HL-60 (cell line): ENCODE results near the gene SIDT2.
A peak's percentile ranks its signal among the peaks of the same experiment; 100 is the strongest.

ENCODE experiments used
- DNase-seq, 2 experiments: peaks; one replicate each; pipeline ENCODE4 v3.0.0-alpha.2; 2010 to 2020; ENCODE audit warnings: low read depth in 1 of 2, low spot score in 1 of 2
- H3K27ac ChIP-seq: fragments of 250-450 bp; sonication (Bioruptor Pico); replicated peaks from 2 replicates; pipeline ENCODE4 v1.5.1; 2020; ENCODE audit warnings: mild to moderate bottlenecking, moderate library complexity
- H3K27me3 ChIP-seq: fragments of 250-450 bp; sonication (Bioruptor Pico); 2 replicates; pipeline ENCODE4 v1.5.1; 2021; ENCODE audit warnings: mild to moderate bottlenecking, moderate library complexity; ENCODE audit not compliant: insufficient read depth, poor library complexity, severe bottlenecking
- H3K4me3 ChIP-seq: replicated peaks from 2 replicates; pipeline ENCODE4 v1.5.1; 2011; ENCODE audit warnings: mild to moderate bottlenecking, control low read depth, low read length; ENCODE audit not compliant: insufficient read depth
- GABPA ChIP-seq: IDR thresholded peaks from 2 replicates; pipeline ENCODE4 v1.6.1; 2012; ENCODE audit warnings: low read depth
- POLR2AphosphoS5 ChIP-seq: IDR thresholded peaks from 2 replicates; pipeline ENCODE4 v1.6.1; 2012; ENCODE audit warnings: low read depth
- SPI1 ChIP-seq: IDR thresholded peaks from 2 replicates; pipeline ENCODE4 v1.6.1; 2012; ENCODE audit warnings: low read depth, mild to moderate bottlenecking, borderline replicate concordance
- TF ChIP-seq, protein P1 (sequence below): IDR thresholded peaks from one replicate; pipeline ENCODE4 v1.5.1; 2011; ENCODE audit warnings: low read length, control low read depth, inconsistent platforms; ENCODE audit not compliant: insufficient read depth
- TF ChIP-seq, protein P2 (sequence below): IDR thresholded peaks from 2 replicates; pipeline ENCODE4 v1.6.1; 2012; ENCODE audit warnings: low read depth; ENCODE audit not compliant: insufficient replicate concordance

The SIDT2 gene

DNA sequence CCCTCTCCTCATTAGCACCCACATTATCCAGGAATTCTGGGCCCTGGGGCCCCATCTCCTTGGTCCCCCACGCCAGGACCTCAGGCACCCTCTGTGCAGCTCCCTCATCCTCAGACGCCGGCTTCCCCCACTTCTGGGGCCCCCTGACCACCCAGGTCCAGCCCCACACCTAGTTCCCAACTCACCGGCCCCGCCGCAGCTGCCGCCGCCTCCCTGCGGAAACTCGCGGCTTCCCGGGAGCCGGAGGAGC, 53.2 kb downstream of the SIDT2 start, which contains the start of gene PCSK7:
Gene PCSK7, minus strand, starts transcription at position 232 of the 250 bp plus-strand sequence. CDS start 2,229 bp downstream, outside the sequence.
- peak in 1 of 2 experiments; percentile 54 for DNase-seq
- TF ChIP-seq GABPA (0 out of 2 replicates have a peak, but pooled peaks have one; percentile 70), POLR2AphosphoS5 (no peak)
- Histone ChIP-seq H3K27me3 (no peaks in the 10 kb centered on the region), H3K27ac (peak within 1 kb of the TSS; percentile 88), H3K4me3 (peak within 1 kb of the TSS; percentile 98)

DNA sequence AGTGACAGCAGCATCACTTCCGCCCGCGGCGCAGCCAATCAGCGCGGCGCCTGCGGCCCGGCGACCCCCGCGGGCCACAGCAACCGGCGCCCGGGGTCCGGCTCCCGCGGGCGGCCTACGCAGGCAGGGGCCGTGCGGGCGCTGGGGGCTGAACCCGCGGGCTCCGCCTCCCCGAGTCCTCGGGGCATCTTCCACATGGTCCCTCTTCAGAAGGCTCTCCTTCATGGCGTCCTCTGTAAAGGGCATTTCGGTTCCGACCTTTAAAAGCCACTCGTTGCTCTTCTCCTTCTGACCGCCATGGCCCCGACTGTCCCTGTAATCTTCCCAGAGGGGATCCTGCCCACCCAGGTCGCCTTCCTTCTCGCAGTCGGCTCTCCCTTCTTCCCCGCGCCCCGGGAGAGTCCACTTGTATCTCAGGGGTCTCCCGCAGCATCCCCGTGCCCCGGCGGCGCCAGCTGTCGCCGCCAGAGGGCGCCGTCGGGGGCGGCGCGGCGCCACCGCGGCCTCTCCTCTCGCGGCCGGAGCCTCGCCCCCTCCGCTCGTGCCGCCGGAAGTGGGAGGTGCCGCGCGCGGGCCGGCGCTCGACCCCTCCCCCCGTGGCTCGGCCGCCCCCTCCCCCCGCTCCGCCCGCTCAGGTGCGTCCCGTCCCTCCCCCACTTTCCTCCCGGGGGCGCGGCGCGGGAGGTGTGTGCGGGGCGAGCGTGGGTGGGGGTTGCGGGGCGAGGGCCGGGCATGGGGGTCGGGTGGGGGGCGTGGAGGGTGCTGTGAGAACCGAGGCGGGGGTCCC, 53.7 kb downstream of the SIDT2 start, which contains the start of gene RNF214:
Gene RNF214, plus strand, starts transcription at position 580 of the 787 bp plus-strand sequence. CDS start 1,602 bp downstream, outside the sequence.
- TF ChIP-seq, protein P1, sequence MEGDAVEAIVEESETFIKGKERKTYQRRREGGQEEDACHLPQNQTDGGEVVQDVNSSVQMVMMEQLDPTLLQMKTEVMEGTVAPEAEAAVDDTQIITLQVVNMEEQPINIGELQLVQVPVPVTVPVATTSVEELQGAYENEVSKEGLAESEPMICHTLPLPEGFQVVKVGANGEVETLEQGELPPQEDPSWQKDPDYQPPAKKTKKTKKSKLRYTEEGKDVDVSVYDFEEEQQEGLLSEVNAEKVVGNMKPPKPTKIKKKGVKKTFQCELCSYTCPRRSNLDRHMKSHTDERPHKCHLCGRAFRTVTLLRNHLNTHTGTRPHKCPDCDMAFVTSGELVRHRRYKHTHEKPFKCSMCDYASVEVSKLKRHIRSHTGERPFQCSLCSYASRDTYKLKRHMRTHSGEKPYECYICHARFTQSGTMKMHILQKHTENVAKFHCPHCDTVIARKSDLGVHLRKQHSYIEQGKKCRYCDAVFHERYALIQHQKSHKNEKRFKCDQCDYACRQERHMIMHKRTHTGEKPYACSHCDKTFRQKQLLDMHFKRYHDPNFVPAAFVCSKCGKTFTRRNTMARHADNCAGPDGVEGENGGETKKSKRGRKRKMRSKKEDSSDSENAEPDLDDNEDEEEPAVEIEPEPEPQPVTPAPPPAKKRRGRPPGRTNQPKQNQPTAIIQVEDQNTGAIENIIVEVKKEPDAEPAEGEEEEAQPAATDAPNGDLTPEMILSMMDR, result no peak
- TF ChIP-seq SPI1 (peak; percentile 52; the same call in 1 of the 2 replicates), POLR2AphosphoS5 (0 out of 2 replicates have a peak, but pooled peaks have one; percentile 28)

DNA sequence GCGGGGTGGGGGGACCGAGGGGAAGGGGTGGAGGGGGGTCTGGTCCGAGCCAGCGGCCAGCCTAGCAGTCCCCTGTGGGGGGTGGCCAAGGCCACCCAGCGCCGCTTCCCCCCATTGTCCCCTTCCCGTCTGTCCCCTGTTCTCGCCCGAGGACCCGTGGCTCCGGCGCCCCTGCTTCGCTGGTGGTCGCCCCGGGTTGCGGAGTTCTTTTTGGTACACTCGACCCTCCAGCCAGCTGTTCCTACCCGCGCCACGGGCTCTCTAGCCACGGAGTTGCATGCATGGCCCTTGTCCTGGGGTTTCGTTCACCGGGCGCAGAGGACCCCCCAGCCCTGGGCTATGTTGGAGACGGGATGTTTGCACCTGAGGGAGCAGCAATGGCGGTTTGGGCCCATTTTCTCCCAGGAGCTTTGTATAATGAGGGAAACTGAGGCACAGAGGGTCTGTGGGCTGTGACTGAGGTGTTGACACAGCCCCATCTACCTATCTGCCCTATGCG, 54.4 kb downstream of the SIDT2 start:
- Histone ChIP-seq H3K4me3 (peak overlapping the region; percentile 98), H3K27ac (peak overlapping the region; percentile 59), H3K27me3 (no peaks in the 10 kb centered on the region)
- DNase-seq, result no peak
- TF ChIP-seq POLR2AphosphoS5 (no peak), GABPA (no peak), SPI1 (no peak)
- TF ChIP-seq, protein P2, sequence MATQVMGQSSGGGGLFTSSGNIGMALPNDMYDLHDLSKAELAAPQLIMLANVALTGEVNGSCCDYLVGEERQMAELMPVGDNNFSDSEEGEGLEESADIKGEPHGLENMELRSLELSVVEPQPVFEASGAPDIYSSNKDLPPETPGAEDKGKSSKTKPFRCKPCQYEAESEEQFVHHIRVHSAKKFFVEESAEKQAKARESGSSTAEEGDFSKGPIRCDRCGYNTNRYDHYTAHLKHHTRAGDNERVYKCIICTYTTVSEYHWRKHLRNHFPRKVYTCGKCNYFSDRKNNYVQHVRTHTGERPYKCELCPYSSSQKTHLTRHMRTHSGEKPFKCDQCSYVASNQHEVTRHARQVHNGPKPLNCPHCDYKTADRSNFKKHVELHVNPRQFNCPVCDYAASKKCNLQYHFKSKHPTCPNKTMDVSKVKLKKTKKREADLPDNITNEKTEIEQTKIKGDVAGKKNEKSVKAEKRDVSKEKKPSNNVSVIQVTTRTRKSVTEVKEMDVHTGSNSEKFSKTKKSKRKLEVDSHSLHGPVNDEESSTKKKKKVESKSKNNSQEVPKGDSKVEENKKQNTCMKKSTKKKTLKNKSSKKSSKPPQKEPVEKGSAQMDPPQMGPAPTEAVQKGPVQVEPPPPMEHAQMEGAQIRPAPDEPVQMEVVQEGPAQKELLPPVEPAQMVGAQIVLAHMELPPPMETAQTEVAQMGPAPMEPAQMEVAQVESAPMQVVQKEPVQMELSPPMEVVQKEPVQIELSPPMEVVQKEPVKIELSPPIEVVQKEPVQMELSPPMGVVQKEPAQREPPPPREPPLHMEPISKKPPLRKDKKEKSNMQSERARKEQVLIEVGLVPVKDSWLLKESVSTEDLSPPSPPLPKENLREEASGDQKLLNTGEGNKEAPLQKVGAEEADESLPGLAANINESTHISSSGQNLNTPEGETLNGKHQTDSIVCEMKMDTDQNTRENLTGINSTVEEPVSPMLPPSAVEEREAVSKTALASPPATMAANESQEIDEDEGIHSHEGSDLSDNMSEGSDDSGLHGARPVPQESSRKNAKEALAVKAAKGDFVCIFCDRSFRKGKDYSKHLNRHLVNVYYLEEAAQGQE, result no peak
- TF ChIP-seq, protein P1, result no peak

More for the DNA sequence above, 53.7 kb downstream of the SIDT2 start, which contains the start of gene RNF214:
- H3K4me3 ChIP-seq, result peak within 1 kb of the TSS; percentile 98
- no peaks in the 10 kb centered on the region for H3K27me3 ChIP-seq
- peak; percentile 63 for DNase-seq
- H3K27ac ChIP-seq, result peak within 1 kb of the TSS; percentile 88

DNA sequence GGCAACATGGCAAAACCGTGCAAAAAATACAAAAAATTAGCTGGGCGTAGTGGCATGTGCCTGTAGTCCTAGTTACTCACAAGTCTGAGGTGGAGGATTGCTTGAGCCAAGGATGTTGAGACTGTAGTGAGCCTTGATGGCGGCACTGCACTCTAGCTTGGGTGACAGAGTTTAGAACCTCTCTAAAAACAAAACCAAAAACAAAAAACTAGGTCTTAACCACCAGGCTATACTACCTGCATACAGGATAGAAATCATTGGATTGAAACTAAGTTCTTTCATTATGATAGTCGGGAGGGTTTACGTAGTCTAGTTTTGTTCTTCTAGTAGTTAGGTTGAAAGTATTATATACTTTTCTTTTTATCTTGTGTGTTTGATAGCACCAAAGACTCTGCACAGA, 59.7 kb downstream of the SIDT2 start:
- TF ChIP-seq, protein P1, result no peak
- TF ChIP-seq, protein P2, result no peak
- H3K27ac ChIP-seq, result no peak overlapping the region
- no peak for DNase-seq

More for the DNA sequence above, 59.7 kb downstream of the SIDT2 start:
- no peak overlapping the region for H3K4me3 ChIP-seq
- H3K27me3 ChIP-seq, result no peaks in the 10 kb centered on the region
